ENCODE data around the gene SRP19. TPM values are rescaled to one million over a fixed set of nuclear protein-coding genes. Genes with fewer than 3 reads are reported as not detected.
"Not testable (repeated sequence)": the region's sequence is repeated elsewhere in the genome, so short reads cannot be mapped to it uniquely, and the experiment has no call there.

SRP19 gene
- polyA plus RNA-seq, 1 donor = 71.0 TPM

GRCh38 chr5:112886975-112887374 is 25.9 kb downstream of the SRP19 start:
- no peak overlapping the region for H3K4me3 ChIP-seq (ENCODE audit: low read length)
- no peak overlapping the region for H3K27ac ChIP-seq (ENCODE audit: low read length)
- H3K27me3 ChIP-seq (ENCODE audit: control insufficient read depth, insufficient read depth, low read length) = no peaks in the 10 kb centered on the region
- WGBS (ENCODE audit: insufficient coverage, low lambda C conversion rate) = no CpG with 5 or more reads among the region's 4 CpGs
- peaks cover 47% of the 10 kb centered on the region for H3K36me3 ChIP-seq (ENCODE audit: control insufficient read depth, insufficient read depth, low read length)
- H3K4me1 ChIP-seq (ENCODE audit: control insufficient read depth, insufficient read depth, low read length) = no peaks in the 10 kb centered on the region
- no peaks in the 10 kb centered on the region for H3K9me3 ChIP-seq (ENCODE audit: control insufficient read depth, low read depth, low read length)
- no peak for DNase-seq

GRCh38 chr5:112892066-112892465 is 31.0 kb downstream of the SRP19 start:
- not testable (repeated sequence) for H3K27me3 ChIP-seq (ENCODE audit: control insufficient read depth, insufficient read depth, low read length)

GRCh38 chr5:112892776-112893175 is 31.7 kb downstream of the SRP19 start:
- Histone ChIP-seq H3K27me3 (ENCODE audit: control insufficient read depth, insufficient read depth, low read length) (no peaks in the 10 kb centered on the region), H3K27ac (ENCODE audit: low read length) (no peak overlapping the region), H3K4me3 (ENCODE audit: low read length) (no peak overlapping the region), H3K4me1 (ENCODE audit: control insufficient read depth, insufficient read depth, low read length) (no peaks in the 10 kb centered on the region), H3K9me3 (ENCODE audit: control insufficient read depth, low read depth, low read length) (peaks cover 3% of the 10 kb centered on the region), H3K36me3 (ENCODE audit: control insufficient read depth, insufficient read depth, low read length) (peaks cover 23% of the 10 kb centered on the region)
- DNase-seq = no peak
- WGBS (ENCODE audit: insufficient coverage, low lambda C conversion rate) = no CpG with 5 or more reads among the region's 13 CpGs

More at GRCh38 chr5:112892066-112892465, 31.0 kb downstream of the SRP19 start:
- WGBS (ENCODE audit: insufficient coverage, low lambda C conversion rate) = no CpG with 5 or more reads among the region's 8 CpGs
- not testable (repeated sequence) for H3K27ac ChIP-seq (ENCODE audit: low read length); DNase-seq; H3K4me1 ChIP-seq (ENCODE audit: control insufficient read depth, insufficient read depth, low read length); H3K9me3 ChIP-seq (ENCODE audit: control insufficient read depth, low read depth, low read length); H3K4me3 ChIP-seq (ENCODE audit: low read length)
- peaks cover 25% of the 10 kb centered on the region for H3K36me3 ChIP-seq (ENCODE audit: control insufficient read depth, insufficient read depth, low read length)

- H3K27ac ChIP-seq (ENCODE audit: low read length) = no peak overlapping the region
Measured at GRCh38 chr5:112895682-112896081, 34.6 kb downstream of the SRP19 start.

GRCh38 chr5:112902561-112902960 is 41.5 kb downstream of the SRP19 start:
- DNase-seq = no peak
- no peaks in the 10 kb centered on the region for H3K27me3 ChIP-seq (ENCODE audit: control insufficient read depth, insufficient read depth, low read length)
- no peak overlapping the region for H3K4me3 ChIP-seq (ENCODE audit: low read length)
- no CpG with 5 or more reads among the region's 3 CpGs for WGBS (ENCODE audit: insufficient coverage, low lambda C conversion rate)
- H3K4me1 ChIP-seq (ENCODE audit: control insufficient read depth, insufficient read depth, low read length) = no peaks in the 10 kb centered on the region
- peaks cover 48% of the 10 kb centered on the region for H3K36me3 ChIP-seq (ENCODE audit: control insufficient read depth, insufficient read depth, low read length)
- no peaks in the 10 kb centered on the region for H3K9me3 ChIP-seq (ENCODE audit: control insufficient read depth, low read depth, low read length)
- H3K27ac ChIP-seq (ENCODE audit: low read length) = no peak overlapping the region

More at GRCh38 chr5:112895682-112896081, 34.6 kb downstream of the SRP19 start:
- H3K27me3 ChIP-seq (ENCODE audit: control insufficient read depth, insufficient read depth, low read length) = no peaks in the 10 kb centered on the region
- no peak for DNase-seq
- no peak overlapping the region for H3K4me3 ChIP-seq (ENCODE audit: low read length)
- peaks cover 36% of the 10 kb centered on the region for H3K36me3 ChIP-seq (ENCODE audit: control insufficient read depth, insufficient read depth, low read length)
- H3K4me1 ChIP-seq (ENCODE audit: control insufficient read depth, insufficient read depth, low read length) = no peaks in the 10 kb centered on the region
- WGBS (ENCODE audit: insufficient coverage, low lambda C conversion rate) = 80% methylated on average over 1 of the region's 3 CpGs
- peaks cover 3% of the 10 kb centered on the region for H3K9me3 ChIP-seq (ENCODE audit: control insufficient read depth, low read depth, low read length)

GRCh38 chr5:112904996-112905395 is 43.9 kb downstream of the SRP19 start:
- not testable (repeated sequence) for H3K4me3 ChIP-seq (ENCODE audit: low read length); H3K27me3 ChIP-seq (ENCODE audit: control insufficient read depth, insufficient read depth, low read length); H3K27ac ChIP-seq (ENCODE audit: low read length); DNase-seq; H3K4me1 ChIP-seq (ENCODE audit: control insufficient read depth, insufficient read depth, low read length); H3K9me3 ChIP-seq (ENCODE audit: control insufficient read depth, low read depth, low read length)
- H3K36me3 ChIP-seq (ENCODE audit: control insufficient read depth, insufficient read depth, low read length) = peaks cover 42% of the 10 kb centered on the region
- 86% methylated on average over 1 of the region's 3 CpGs for WGBS (ENCODE audit: insufficient coverage, low lambda C conversion rate)

- WGBS (ENCODE audit: insufficient coverage, low lambda C conversion rate) = no CpG with 5 or more reads among the region's 3 CpGs
- H3K36me3 ChIP-seq (ENCODE audit: control insufficient read depth, insufficient read depth, low read length) = peaks cover 39% of the 10 kb centered on the region
- no peak overlapping the region for H3K4me3 ChIP-seq (ENCODE audit: low read length)
- H3K27ac ChIP-seq (ENCODE audit: low read length) = no peak overlapping the region
- no peaks in the 10 kb centered on the region for H3K27me3 ChIP-seq (ENCODE audit: control insufficient read depth, insufficient read depth, low read length)
- DNase-seq = no peak
- H3K9me3 ChIP-seq (ENCODE audit: control insufficient read depth, low read depth, low read length) = no peaks in the 10 kb centered on the region
- no peaks in the 10 kb centered on the region for H3K4me1 ChIP-seq (ENCODE audit: control insufficient read depth, insufficient read depth, low read length)
Measured at GRCh38 chr5:112906637-112907036, 45.5 kb downstream of the SRP19 start.

- Histone ChIP-seq H3K4me1 (ENCODE audit: control insufficient read depth, insufficient read depth, low read length) (no peaks in the 10 kb centered on the region), H3K27ac (ENCODE audit: low read length) (no peak overlapping the region), H3K9me3 (ENCODE audit: control insufficient read depth, low read depth, low read length) (no peaks in the 10 kb centered on the region), H3K36me3 (ENCODE audit: control insufficient read depth, insufficient read depth, low read length) (peaks cover 35% of the 10 kb centered on the region), H3K4me3 (ENCODE audit: low read length) (no peak overlapping the region), H3K27me3 (ENCODE audit: control insufficient read depth, insufficient read depth, low read length) (no peaks in the 10 kb centered on the region)
- no CpG with 5 or more reads among the region's 4 CpGs for WGBS (ENCODE audit: insufficient coverage, low lambda C conversion rate)
- DNase-seq = no peak
Measured at GRCh38 chr5:112907166-112907631, 46.1 kb downstream of the SRP19 start.

GRCh38 chr5:112908854-112909253 is 47.8 kb downstream of the SRP19 start:
- DNase-seq = no peak
- peaks cover 36% of the 10 kb centered on the region for H3K36me3 ChIP-seq (ENCODE audit: control insufficient read depth, insufficient read depth, low read length)
- H3K4me1 ChIP-seq (ENCODE audit: control insufficient read depth, insufficient read depth, low read length) = no peaks in the 10 kb centered on the region
- no peak overlapping the region for H3K27ac ChIP-seq (ENCODE audit: low read length)
- no peaks in the 10 kb centered on the region for H3K9me3 ChIP-seq (ENCODE audit: control insufficient read depth, low read depth, low read length)
- no peaks in the 10 kb centered on the region for H3K27me3 ChIP-seq (ENCODE audit: control insufficient read depth, insufficient read depth, low read length)
- H3K4me3 ChIP-seq (ENCODE audit: low read length) = no peak overlapping the region

- no peaks in the 10 kb centered on the region for H3K27me3 ChIP-seq (ENCODE audit: control insufficient read depth, insufficient read depth, low read length)
- WGBS (ENCODE audit: insufficient coverage, low lambda C conversion rate) = no CpG with 5 or more reads among the region's 1 CpG
- H3K9me3 ChIP-seq (ENCODE audit: control insufficient read depth, low read depth, low read length) = no peaks in the 10 kb centered on the region
- H3K36me3 ChIP-seq (ENCODE audit: control insufficient read depth, insufficient read depth, low read length) = peaks cover 38% of the 10 kb centered on the region
- H3K4me1 ChIP-seq (ENCODE audit: control insufficient read depth, insufficient read depth, low read length) = no peaks in the 10 kb centered on the region
- no peak overlapping the region for H3K4me3 ChIP-seq (ENCODE audit: low read length)
- DNase-seq = no peak
- H3K27ac ChIP-seq (ENCODE audit: low read length) = no peak overlapping the region
Measured at GRCh38 chr5:112910529-112910928, 49.4 kb downstream of the SRP19 start.

GRCh38 chr5:112914584-112914983 is 53.5 kb downstream of the SRP19 start:
- Histone ChIP-seq H3K9me3 (ENCODE audit: control insufficient read depth, low read depth, low read length) (no peaks in the 10 kb centered on the region), H3K36me3 (ENCODE audit: control insufficient read depth, insufficient read depth, low read length) (peaks cover 49% of the 10 kb centered on the region), H3K27ac (ENCODE audit: low read length) (no peak overlapping the region), H3K4me1 (ENCODE audit: control insufficient read depth, insufficient read depth, low read length) (no peaks in the 10 kb centered on the region), H3K4me3 (ENCODE audit: low read length) (no peak overlapping the region), H3K27me3 (ENCODE audit: control insufficient read depth, insufficient read depth, low read length) (no peaks in the 10 kb centered on the region)
- no CpG with 5 or more reads among the region's 4 CpGs for WGBS (ENCODE audit: insufficient coverage, low lambda C conversion rate)
- peak in 1 of 2 donors; percentile 26 for DNase-seq
